ENCODE data around the gene ANKRD55.
"Not testable (repeated sequence)": the region's sequence is repeated elsewhere in the genome, so short reads cannot be mapped to it uniquely, and the experiment has no call there.

ANKRD55 gene

DNA sequence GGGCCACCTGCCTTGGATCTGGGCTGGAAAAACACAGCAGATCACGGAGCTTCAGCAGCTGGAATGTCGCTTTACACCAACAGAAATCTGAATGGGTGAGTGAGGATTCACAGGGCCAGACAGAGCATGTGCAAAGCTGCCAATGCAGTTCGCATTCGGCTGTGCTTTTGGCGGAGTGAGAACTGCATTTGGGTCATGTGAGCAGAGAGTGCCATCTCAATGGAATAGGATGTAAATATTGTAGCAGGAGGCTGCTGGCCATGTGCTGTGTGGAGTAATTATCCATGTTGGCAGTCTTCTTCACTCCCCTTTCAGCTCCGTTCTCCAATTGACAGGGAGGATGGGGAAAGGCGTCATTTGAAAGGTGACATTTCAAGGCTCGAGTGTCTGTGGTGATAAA, at the start of gene ANKRD55:
Gene ANKRD55 (minus strand): TSS at position 101 of the 400 bp plus-strand sequence. CDS start 417 bp downstream, outside the sequence.
- in situ Hi-C loops (cut with MboI; ENCODE audit: low sequenced_read_pairs): no loop called here

DNA sequence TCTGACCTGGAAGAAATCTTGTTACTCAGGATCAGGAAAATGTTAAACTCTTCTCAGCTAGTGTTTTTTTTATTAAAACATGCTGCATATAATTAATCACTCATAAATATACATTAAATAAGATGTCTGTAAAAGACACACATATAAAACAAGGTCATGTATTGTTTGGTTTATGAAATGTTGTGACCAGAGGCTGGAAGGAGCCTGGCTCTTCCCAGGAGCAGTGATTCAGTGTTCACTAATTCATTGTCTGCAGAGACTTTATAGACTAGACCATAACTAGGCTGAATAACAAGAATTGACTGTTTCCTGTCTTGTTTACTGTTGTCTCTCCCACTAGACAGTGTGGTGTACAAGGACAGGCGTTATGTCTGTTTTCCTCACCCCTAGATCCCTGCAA, 49.1 kb upstream of the ANKRD55 start:
- in situ Hi-C loops (cut with MboI; ENCODE audit: low sequenced_read_pairs): loop anchor here (10.0 kb wide), 1 partner anchor 553 kb away; no protein-coding TSS in a partner anchor

DNA sequence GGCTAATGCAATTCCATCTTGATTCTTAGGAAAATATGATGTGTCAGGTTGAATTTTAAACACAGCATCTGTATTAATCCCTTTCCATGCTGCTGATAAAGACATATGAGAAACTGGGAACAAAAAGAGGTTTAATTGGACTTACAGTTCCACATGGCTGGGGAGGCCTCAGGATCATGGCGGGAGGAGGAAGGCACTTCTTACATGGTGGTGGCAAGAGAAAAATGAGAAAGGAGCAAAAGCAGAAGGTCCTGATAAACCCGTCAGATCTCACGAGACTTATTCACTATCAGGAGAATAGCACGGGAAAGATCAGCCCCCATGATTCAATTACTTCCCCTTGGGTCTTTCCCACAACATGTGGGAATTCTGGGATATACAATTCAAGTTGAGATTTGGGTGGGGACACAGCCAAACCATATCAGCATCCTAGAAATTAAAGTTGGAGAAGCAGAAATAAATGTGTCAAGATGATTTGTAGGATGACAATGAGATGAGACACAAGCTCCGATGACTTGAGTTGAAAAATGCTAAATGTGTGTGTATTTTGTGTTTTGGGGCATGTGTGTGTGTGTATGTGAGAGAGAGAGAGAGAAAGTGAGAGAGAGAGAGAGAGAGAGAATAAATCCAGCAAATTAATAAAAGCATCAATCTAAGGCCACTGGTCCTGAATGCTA, 48.5 kb upstream of the ANKRD55 start:
- in situ Hi-C loops (cut with MboI; ENCODE audit: low sequenced_read_pairs): loop anchor here (10.0 kb wide), 1 partner anchor 553 kb away; no protein-coding TSS in a partner anchor

DNA sequence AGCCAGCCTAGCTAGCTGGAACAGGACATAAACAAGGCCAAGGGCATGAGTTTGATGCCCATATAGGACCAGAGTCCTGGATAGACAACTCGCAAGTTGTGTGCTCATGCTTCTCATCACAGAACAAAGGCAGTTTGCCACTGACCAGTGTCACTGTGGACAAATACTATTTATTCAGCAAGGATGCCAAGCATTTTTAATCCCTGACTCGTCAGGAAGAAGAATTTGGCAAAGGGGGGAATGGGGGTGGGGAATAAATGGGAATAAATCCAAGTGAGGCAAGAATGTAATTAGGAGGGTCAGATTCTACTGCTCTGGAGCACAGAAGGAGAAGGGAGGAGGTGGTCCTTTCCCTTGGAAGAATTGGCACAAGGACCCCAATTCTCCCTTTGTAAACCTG, 46.8 kb upstream of the ANKRD55 start:
- in situ Hi-C loops (cut with MboI; ENCODE audit: low sequenced_read_pairs): loop anchor here (10.0 kb wide), 1 partner anchor 555 kb away; no protein-coding TSS in a partner anchor

DNA sequence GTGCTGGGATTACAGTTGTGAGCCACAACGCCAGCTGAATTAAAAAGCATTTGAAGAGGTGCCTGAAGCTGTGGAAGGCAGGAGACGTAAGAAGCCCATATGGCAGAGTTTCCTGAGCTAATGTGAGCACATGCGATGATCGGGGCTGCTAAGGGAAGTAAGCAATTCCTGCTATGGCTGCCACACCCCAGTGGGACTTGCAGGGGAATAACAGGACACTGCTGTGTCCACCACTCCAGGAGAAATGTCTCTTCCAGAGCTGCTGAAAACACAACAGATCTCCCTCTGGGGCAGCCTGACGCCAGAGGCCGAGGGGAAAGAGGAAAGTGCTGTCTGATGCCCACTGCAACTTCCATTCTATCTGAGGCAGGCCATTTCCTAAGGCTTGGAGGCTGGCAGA, 46.2 kb upstream of the ANKRD55 start:
- in situ Hi-C loops (cut with MboI; ENCODE audit: low sequenced_read_pairs): no loop called here

DNA sequence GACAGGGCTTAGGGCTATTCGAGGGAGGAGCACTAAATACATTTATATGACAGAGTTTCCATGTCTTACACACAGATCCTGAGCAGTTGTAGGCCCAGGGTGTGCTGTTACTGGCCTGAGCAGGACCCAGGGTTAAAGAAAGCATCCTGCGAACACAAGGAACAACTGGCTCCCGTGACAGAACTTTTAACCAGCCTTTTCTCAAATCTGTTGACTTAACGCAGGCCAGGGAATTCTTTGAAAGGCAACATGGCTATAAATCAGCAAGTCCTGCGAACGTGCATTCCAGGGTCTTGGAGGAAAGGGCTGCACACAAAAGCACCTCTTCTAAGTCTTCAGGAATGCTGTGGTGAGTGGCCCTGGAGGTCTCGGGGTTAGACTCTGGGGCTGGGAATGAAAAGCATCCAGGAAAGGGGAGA, 45.2 kb upstream of the ANKRD55 start:
- in situ Hi-C loops (cut with MboI; ENCODE audit: low sequenced_read_pairs): no loop called here

DNA sequence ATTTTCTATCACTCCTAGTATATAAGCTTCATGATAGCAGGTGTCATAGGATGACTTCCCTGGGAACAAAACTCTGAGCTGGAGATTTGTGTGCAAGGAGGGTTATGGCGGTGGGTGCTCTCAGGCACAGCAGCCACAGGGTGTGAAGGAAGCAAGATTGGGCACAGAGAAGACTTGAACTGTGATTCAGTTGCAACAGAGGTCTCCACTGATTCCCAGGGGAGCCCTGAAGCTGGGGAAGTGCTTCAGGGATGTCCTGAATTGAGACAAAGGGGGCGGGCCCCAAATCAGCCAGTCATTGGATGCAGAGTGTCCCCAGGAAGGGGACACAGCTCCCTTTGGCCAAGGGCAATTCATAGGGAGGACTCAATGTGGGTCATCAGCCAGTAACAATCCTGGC, 44.4 kb upstream of the ANKRD55 start:
- in situ Hi-C loops (cut with MboI; ENCODE audit: low sequenced_read_pairs): no loop called here

DNA sequence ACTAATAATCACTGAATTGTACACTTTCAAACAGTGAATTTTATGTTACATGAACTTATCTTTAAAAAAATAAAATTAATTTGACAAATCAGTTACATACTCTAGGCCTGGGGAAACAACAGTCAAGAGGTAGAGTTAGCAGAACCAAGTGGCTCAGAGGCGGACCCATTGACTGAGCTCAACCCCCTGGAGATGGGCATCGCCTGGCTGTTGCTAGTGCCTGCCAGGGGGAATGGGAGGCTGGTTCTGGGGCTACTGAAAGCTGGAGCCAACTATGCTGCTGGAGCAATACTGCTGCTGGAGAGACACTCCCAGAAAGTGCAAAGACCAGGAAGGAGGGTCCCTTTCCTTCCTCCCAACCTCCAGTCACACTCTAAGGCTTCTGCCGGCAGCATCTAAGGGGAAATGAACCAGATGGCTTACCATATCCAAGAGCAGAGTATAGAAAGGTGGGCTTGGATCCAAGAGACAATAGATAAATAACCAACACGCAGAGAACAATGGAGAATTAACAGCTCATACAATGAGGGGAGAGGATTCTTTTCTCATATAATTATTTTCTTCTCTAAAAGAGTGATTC, 40.3 kb upstream of the ANKRD55 start:
- in situ Hi-C loops (cut with MboI; ENCODE audit: low sequenced_read_pairs): no loop called here

DNA sequence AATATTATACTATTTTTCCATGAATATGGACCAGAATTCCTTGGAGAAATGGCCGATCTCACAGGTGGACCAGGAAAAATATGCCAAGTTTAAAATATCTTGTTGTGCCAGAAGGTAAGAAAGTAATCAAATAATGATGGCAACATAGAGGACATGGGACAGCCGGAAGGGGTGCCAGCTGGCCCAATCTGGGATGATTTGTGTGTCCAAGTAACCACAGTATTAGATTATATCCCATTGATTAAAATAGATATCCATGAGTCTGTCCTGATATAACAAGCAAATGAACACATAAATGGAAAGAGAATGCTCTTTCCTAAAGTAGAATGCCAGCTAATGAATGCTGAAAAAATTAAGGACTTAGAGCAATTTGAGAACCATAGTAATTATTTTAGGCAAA, 39.6 kb upstream of the ANKRD55 start:
- in situ Hi-C loops (cut with MboI; ENCODE audit: low sequenced_read_pairs): no loop called here

DNA sequence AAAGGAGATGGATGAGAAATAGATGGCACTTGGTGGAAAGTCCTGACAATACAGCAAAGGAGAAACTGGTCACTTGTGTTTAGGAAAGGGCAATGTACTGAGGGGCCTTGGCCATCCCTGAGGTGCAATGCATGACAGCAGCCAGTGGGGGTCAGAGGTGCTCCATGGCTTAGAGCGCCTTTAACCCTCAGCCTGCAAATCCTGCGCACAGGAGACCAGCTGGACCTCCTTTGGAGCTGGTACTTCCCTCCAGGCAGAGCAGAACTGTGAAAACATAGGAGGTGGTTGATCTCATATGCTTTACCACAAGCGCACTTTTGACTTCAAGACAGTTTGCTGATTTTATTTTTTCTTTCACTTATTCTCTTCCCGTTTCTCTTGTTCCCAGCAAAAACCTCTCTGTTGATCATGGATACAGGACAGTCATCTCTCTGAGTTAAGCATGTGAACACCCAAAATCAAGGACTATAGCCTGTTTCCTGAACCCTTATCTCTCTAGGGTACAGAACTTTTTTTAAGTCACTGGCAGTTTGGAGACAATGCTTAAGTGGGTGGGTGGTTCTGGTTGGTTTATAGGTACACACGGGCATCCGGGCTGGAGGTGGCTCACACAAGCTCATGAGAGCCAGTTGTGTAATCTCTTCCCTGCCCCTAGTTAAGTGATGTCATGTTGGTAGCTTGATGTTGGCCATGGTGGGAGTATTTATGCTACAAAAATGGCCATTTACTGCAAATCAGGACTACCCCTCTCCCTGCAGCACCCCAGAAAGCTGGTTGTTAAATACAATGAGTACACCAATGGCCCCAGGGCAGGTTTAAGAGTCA, 37.6 kb upstream of the ANKRD55 start:
- in situ Hi-C loops (cut with MboI; ENCODE audit: low sequenced_read_pairs): no loop called here

DNA sequence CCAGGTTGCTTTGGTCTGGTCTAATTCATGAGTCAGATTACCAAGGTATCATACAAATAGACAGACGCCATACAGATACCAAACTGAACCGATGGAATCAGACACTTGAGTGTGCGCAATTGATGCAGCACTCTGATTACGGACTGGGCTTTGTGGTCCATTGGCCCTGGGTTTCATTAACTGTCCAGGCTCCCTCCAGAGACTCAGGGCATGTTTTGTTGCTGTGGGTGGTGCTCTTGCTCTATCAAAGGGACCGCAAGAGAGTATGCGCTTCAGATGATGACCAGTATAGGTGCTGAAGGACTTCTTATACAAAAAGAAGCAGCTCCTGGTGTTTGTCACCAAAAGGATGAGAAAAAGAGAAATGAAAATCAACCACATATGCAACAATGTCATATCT, 36.9 kb upstream of the ANKRD55 start:
- in situ Hi-C loops (cut with MboI; ENCODE audit: low sequenced_read_pairs): no loop called here

DNA sequence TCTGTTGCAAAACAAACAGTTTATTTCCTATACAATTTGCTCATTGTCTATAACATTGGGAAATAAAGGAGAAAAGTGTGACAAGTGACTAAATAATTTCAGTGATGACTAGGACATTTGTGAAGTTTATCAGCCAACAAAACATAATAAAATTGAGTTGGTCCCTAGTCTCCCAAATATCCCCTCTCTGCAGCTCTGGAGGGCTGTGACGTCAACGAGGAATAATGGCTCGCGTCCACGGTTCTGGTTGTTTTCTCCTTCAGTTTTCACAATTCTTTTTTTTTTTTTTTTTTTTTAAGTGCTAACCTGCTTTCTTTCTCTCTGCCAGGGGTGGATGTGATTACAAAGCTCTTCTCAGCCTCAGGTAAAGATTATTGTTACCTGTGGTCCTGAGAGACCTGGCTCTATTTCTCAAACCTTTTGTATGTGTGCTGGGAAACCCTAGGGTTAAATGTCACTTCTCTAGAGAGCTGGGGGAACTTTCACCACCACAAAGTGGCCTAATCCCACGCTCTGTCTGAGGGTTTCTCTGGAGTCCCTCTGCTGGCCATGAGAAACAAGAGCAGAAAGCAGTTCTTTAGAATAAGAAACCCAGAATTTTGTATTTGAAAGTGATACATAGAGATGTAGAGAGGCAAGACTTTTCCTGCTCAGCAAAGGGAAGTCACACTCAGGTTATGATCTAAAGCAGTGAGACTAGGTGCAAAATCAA, 36.2 kb upstream of the ANKRD55 start:
- in situ Hi-C loops (cut with MboI; ENCODE audit: low sequenced_read_pairs): no loop called here

DNA sequence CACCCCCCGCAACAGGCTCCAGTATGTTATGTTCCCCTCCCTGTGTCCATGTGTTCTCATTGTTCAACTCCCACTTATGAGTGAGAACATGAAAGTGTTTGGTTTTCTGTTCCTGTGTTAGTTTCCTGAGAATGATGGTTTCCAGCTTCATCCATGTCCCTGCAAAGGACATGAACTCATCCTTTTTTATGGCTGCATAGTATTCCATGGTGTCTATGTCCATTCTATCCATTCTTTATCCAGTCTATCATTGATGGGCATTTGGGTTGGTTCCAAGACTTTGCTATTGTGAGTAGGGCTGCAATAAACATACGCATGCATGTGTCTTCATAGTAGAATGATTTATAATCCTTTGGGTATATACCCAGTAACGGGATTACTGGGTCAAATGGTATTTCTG, 35.6 kb upstream of the ANKRD55 start:
- in situ Hi-C loops (cut with MboI; ENCODE audit: low sequenced_read_pairs): not testable (repeated sequence)

DNA sequence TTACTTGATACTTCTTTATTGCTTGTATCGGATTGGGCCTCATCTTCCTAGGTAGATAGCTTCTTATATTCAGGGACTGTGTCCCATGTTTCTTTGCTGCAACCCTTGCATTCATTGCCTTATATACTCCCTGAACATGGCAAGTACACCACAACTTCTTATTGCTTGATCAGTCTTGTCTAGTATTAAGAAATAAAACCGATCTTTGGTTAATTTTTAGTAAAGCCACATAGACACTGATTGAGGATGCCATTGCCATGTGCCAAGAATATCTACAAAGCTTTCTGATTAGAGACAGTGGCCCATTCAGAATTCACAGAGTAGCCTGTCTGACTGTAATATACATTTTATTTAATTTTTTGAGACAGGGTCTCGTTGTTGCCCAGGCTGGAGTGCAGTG, 34.7 kb upstream of the ANKRD55 start:
- in situ Hi-C loops (cut with MboI; ENCODE audit: low sequenced_read_pairs): no loop called here

DNA sequence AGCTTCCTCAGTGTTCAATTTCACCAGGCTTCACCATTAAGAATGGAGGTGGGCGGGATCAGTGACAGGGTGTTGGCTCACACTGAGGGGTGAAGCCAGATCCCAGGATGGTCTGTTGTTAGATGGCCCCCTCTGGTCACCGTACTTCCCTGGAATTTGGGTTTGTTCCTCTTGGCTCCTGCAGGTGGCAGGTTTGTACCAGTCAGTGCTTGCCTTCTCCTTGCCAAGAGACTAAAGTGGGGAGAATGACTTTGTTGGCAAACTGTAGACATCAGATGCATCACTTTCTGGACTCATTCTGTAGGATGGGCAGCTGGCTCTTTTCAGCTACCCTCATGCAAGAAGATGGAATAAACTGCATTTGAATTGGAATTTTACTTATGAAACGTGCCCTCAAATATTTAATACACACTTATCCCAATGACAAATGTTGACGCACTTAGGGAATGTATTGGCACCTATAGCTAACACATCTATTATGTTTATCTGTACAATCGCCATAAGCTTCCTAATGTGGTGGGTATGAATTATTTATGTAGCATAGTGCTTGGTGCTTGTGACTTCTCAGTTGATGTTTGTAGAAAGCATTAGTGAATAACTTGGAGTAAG, 31.4 kb upstream of the ANKRD55 start:
- in situ Hi-C loops (cut with MboI; ENCODE audit: low sequenced_read_pairs): no loop called here

DNA sequence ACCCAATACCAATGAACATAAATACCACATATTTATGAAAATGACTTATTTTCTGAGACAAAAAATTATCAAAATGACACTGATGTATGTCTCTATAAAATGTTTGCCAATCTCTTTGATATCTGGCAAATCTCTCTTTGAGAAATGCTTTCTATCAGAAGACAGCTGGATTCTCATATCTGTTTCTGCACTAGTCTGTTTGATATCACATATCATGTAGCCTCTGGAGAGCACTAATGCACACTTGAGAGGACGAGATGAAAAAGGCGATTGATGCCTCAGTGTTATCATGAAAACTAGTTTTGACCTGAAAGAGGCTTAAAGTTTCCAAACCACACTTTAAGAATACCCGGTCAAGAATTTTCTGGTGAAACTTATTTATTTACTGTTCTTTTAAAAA, 29.1 kb upstream of the ANKRD55 start:
- in situ Hi-C loops (cut with MboI; ENCODE audit: low sequenced_read_pairs): no loop called here

DNA sequence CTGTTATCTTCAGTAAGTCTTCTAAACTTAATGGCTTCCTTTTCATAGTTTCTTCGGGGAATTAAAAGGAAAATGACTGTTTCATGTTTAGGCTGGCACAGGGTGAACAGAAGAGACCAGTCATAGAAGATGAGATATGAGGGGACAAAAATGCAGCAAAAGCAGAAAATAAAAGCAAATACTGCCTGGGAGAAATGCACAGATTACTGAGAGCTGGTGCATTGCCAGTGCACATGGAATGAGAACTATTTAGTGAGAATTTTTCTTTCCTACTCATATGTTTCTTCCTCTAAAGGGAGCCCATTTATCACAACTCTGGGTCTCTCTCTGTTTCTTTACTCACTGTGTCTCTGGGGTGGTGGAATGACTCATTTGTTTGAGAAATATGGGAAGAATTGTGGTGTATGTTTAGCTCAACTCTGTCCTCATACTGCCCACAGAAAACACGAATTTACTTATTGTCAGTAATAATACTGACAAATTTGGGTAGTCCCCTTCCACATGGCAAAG, 25.9 kb upstream of the ANKRD55 start:
- in situ Hi-C loops (cut with MboI; ENCODE audit: low sequenced_read_pairs): no loop called here

DNA sequence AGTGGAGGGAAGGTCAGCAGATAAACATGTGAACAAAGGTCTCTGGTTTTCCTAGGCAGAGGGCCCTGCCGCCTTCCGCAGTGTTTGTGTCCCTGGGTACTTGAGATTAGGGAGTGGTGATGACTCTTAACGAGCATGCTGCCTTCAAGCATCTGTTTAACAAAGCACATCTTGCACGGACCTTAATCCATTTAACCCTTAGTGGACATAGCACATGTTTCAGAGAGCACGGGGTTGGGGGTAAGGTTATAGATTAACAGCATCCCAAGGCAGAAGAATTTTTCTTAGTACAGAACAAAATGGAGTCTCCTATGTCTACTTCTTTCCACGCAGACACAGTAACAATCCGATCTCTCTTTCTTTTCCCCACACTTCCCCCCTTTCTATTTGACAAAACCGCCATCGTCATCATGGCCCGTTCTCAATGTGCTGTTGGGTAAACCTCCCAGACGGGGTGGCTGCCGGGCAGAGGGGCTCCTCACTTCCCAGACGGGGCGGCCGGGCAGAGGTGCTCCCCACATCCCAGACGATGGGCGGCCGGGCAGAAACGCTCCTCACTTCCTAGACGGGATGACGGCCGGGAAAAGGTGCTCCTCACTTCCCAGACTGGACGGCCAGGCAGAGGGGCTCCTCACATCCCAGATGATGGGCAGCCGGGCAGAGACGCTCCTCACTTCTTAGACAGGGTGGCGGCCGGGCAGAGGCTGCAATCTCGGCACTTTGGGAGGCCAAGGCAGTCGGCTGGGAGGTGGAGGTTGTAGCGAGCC, 24.8 kb upstream of the ANKRD55 start:
- in situ Hi-C loops (cut with MboI; ENCODE audit: low sequenced_read_pairs): not testable (repeated sequence)

DNA sequence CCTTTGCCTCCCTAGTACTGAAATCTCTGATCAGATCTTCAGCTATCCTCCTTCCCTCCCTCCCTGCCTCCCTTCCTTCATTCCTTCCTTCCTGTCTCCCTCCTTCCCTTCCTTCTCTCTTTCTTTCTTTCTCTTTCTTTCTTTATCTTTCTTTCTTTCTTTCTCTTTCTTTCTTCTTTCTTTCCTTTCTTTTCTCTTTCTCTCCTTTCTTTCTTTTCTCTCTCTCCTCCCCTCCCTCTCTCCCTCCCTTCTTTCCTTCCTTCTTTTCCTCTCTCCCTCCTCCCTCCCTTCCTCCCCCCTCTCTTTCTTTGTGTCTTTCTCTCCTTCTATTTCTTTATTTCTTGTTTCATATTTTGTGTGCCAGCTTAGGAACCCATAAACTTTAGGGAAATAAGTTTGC, 23.9 kb upstream of the ANKRD55 start:
- in situ Hi-C loops (cut with MboI; ENCODE audit: low sequenced_read_pairs): no loop called here

DNA sequence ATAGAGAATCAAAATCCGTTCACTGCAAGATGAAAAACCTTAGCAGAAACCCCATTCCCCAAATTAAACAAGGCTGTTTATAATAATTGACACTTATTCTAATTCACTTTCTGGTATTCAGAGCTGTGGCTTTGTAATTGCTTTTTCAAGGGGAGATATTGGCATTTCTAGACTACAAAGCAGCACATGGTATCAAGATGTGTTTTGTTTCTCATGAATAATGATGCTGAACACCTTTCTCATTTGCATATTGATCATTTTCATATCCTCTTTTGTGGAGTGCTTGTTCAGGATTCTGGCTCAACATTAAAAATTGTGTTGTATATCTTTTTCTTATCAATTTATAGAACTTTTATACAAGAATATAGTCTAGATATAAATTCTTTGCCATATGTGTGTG, 22.4 kb upstream of the ANKRD55 start:
- in situ Hi-C loops (cut with MboI; ENCODE audit: low sequenced_read_pairs): no loop called here

Measured in HL-60/S4 treated with phorbol 12-myristate 13-acetate at 8.2 ng/mL for 4 days and 3 days (cell line).